Measurements from ENCODE around the gene C10orf120. TPM values are rescaled to one million over a fixed set of nuclear protein-coding genes. Genes with fewer than 3 reads are reported as not detected.

The C10orf120 gene
- total and polyA plus RNA-seq, 2 donors (not counting 3 experiments of a cell fraction or from before 2014, with no cell fraction given) = not detected

DNA sequence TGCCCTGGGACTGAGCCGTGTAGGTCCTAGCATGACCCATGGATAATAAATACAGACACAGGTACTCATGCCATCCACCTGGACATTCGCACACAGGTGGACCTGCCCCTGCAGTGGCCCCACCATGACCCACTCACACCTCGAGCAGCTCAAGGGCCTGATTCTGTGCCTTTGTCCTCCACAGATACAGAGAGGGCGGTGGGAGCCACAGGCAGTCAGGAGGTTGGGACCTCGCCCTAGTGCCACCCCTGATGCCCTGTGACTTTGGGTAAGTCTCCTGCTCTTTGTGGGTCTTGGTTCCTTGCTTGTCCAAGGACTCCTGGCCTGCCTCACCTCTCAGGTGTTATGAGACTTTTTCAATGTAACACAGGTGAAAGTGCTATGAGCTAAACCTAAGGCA, 42.9 kb downstream of the C10orf120 start:
- Histone ChIP-seq H3K4me3 (replicated peaks in 1 of 3; ENCODE audit: insufficient read depth in 1 of 3, low read depth in 1 of 3, low read length in 3 of 3) (no peak overlapping the region), H3K27me3 (ENCODE audit: control insufficient read depth in 2 of 2, insufficient read depth in 2 of 2, low read length in 2 of 2) (peaks cover 5 to 6% of the 10 kb centered on the region in 2 experiments), H3K9me3 (replicated peaks; ENCODE audit: control insufficient read depth, insufficient read depth, low read length) (no peaks in the 10 kb centered on the region), H4K20me1 (replicated peaks; ENCODE audit: control insufficient read depth, extremely low read depth, insufficient read depth, low read length) (no peaks in the 10 kb centered on the region), H2AFZ (ENCODE audit: low read depth, low read length) (no peak overlapping the region), H3K36me3 (ENCODE audit: control insufficient read depth in 2 of 2, extremely low read depth in 1 of 2, insufficient read depth in 2 of 2, low read length in 2 of 2) (no peaks in the 10 kb centered on the region), H3K27ac (ENCODE audit: insufficient read depth, low read depth, low read length) (no peak overlapping the region), H3K4me1 (ENCODE audit: control insufficient read depth, extremely low read depth, insufficient read depth, low read length) (no peaks in the 10 kb centered on the region), H3K9ac (replicated peaks; ENCODE audit: extremely low read depth, insufficient read depth, low read length) (no peak overlapping the region), H3K4me2 (ENCODE audit: insufficient read depth, low read length) (no peak overlapping the region), H3K9me1 (replicated peaks; ENCODE audit: control insufficient read depth, extremely low read depth, insufficient read depth, low read length) (no peaks in the 10 kb centered on the region), H3K79me2 (ENCODE audit: control insufficient read depth, insufficient read depth, low read length) (no peaks in the 10 kb centered on the region)
- BruUV-seq (replicated peaks) = no TSS peak
- ChIA-PET CTCF (interaction anchor here (0.8 kb wide), 1 partner anchor 8 kb away, joined by 5 read pairs; no protein-coding TSS in a partner anchor), POLR2A (no interaction called here)
- dilution Hi-C loops (cut with MboI; ENCODE audit: extremely low pct_ligation_motif_present, low sequenced_read_pairs) = no loop called here
- FAIRE-seq = no peak
- no peak for DNase-seq (ENCODE audit: low read depth, low spot score)
- intact Hi-C loops (cut with micrococcal nuclease) = no loop called here
- TF ChIP-seq, protein P1, sequence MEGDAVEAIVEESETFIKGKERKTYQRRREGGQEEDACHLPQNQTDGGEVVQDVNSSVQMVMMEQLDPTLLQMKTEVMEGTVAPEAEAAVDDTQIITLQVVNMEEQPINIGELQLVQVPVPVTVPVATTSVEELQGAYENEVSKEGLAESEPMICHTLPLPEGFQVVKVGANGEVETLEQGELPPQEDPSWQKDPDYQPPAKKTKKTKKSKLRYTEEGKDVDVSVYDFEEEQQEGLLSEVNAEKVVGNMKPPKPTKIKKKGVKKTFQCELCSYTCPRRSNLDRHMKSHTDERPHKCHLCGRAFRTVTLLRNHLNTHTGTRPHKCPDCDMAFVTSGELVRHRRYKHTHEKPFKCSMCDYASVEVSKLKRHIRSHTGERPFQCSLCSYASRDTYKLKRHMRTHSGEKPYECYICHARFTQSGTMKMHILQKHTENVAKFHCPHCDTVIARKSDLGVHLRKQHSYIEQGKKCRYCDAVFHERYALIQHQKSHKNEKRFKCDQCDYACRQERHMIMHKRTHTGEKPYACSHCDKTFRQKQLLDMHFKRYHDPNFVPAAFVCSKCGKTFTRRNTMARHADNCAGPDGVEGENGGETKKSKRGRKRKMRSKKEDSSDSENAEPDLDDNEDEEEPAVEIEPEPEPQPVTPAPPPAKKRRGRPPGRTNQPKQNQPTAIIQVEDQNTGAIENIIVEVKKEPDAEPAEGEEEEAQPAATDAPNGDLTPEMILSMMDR (IDR thresholded peaks at IDR 0.05; ENCODE audit: extremely low read depth in 1 of 2, insufficient read depth in 1 of 2, low read depth in 1 of 2, low read length in 2 of 2) = no peak
- TF ChIP-seq EZH2 (IDR thresholded peaks at IDR 0.05; ENCODE audit: borderline replicate concordance, low read depth, low read length, severe bottlenecking) = no peak
- no peak for TF ChIP-seq POLR2A (IDR thresholded peaks at IDR 0.05; ENCODE audit: low read depth, low read length)
- no peak for TF ChIP-seq FOS (IDR thresholded peaks at IDR 0.05; ENCODE audit: borderline replicate concordance, insufficient read depth, low read length)
- no peak for TF ChIP-seq GATA2 (IDR thresholded peaks at IDR 0.05; ENCODE audit: insufficient read depth, insufficient read length, low read depth, low read length)
- no peak for TF ChIP-seq MAX (IDR thresholded peaks at IDR 0.05; ENCODE audit: insufficient read depth, insufficient read length)
- TF ChIP-seq MYC (IDR thresholded peaks at IDR 0.05; ENCODE audit: low read depth, low read length) = no peak
- no peak for TF ChIP-seq POLR2AphosphoS5 (IDR thresholded peaks at IDR 0.05; ENCODE audit: insufficient read depth, low read depth, low read length)
- TF ChIP-seq JUN (IDR thresholded peaks at IDR 0.05; ENCODE audit: borderline replicate concordance, insufficient read depth, insufficient read length, low read depth) = no peak
